A549 (cell line): Measurements from ENCODE around the gene SAXO1. TPM values are rescaled to one million over a fixed set of nuclear protein-coding genes. Genes with fewer than 3 reads are reported as not detected.

ENCODE experiments used
- ATAC-seq, 2 experiments: fragments of 200-7000 bp in 1 of 2; fragments of >200 bp in 1 of 2; cut with Nextera tagmentation in 1 of 2; cut with Tn5 transposase in 1 of 2; 3 replicates each; pipeline versions ENCODE4 v1.8.0 to v1.9.1; 2018 to 2020; ENCODE audit warnings: mild to moderate bottlenecking in 1 of 2, moderate library complexity in 1 of 2
- CTCF ChIA-PET: fragments of 300-600 bp; sonication (Branson Sonifier 250); formaldehyde crosslinking; extraction: SDS; loops from one replicate; lab custom pipeline; 2021; ENCODE audit warnings: antibody characterized with exemption, inconsistent platforms; lab: Yijun Ruan, JAX
- POLR2A ChIA-PET: fragments of 350-600 bp; formaldehyde crosslinking; extraction: SDS; loops from one replicate; lab custom pipeline; 2021; ENCODE audit warnings: antibody characterized with exemption, inconsistent platforms; lab: Yijun Ruan, JAX
- DNase-seq, 2 experiments: peaks; one replicate each; pipeline versions ENCODE4 v3.0.0 to v3.0.0-alpha.2; 2011 to 2016; ENCODE audit warnings: low read depth in 1 of 2, low spot score in 1 of 2
- FAIRE-seq: peaks from 2 replicates; lab custom pipeline; 2011; peaks lifted over from hg19 to GRCh38; lab: Jason Lieb, UNC
- H3K27ac ChIP-seq, 2 experiments: fragments of >200 bp; sonication (Bioruptor Twin); formaldehyde crosslinking; 3 replicates each; pipeline ENCODE4 v1.5.1; 2016 to 2017
- H3K4me1 ChIP-seq: fragments of >200 bp; sonication (Bioruptor Twin); formaldehyde crosslinking; 3 replicates; pipeline ENCODE4 v1.6.1; 2016
- H3K4me2 ChIP-seq: fragments of >200 bp; sonication (Bioruptor Twin); formaldehyde crosslinking; 3 replicates; pipeline ENCODE4 v1.6.1; 2016
- H3K4me3 ChIP-seq: fragments of >200 bp; sonication (Bioruptor Twin); formaldehyde crosslinking; 3 replicates; pipeline ENCODE4 v1.5.1; 2016
- H3K9me3 ChIP-seq: fragments of >200 bp; sonication (Bioruptor Twin); formaldehyde crosslinking; 3 replicates; pipeline ENCODE4 v1.6.1; 2016
- ATOH8 ChIP-seq: fragments of 250-450 bp; sonication (Bioruptor Pico); IDR thresholded peaks from 2 replicates; pipeline ENCODE4 v1.5.0; 2020; ENCODE audit warnings: low read depth, mild to moderate bottlenecking, moderate library complexity
- BHLHE40 ChIP-seq: IDR thresholded peaks from 2 replicates; pipeline ENCODE4 v1.6.1; 2012; ENCODE audit warnings: low read depth, low read length, inconsistent platforms
- CBX2 ChIP-seq: fragments of 200-600 bp; sonication (generic); IDR thresholded peaks from 2 replicates; pipeline ENCODE4 v1.6.1; 2016; ENCODE audit warnings: low read depth, mild to moderate bottlenecking, borderline replicate concordance
- CHD4 ChIP-seq: fragments of 200-600 bp; sonication (generic); IDR thresholded peaks from 2 replicates; pipeline ENCODE4 v1.6.1; 2016; ENCODE audit warnings: antibody characterized with exemption, mild to moderate bottlenecking, borderline replicate concordance
- CTCF ChIP-seq: fragments of >200 bp; sonication (Bioruptor Twin); formaldehyde crosslinking; IDR thresholded peaks from 3 replicates; pipeline ENCODE4 v1.5.1; 2016
- ESRRA ChIP-seq: fragments of 150-350 bp; IDR thresholded peaks from 2 replicates; pipeline ENCODE4 v1.6.1; 2014; ENCODE audit warnings: mild to moderate bottlenecking, low read length, borderline replicate concordance
- HDAC2 ChIP-seq: fragments of 200-600 bp; sonication (generic); IDR thresholded peaks from 2 replicates; pipeline ENCODE4 v1.6.1; 2016
- HES2 ChIP-seq: fragments of >200 bp; sonication (Bioruptor Twin); formaldehyde crosslinking; IDR thresholded peaks from 2 replicates; pipeline ENCODE4 v1.6.1; 2016
- HEYL ChIP-seq: fragments of 250-450 bp; sonication (Bioruptor Pico); IDR thresholded peaks from 2 replicates; pipeline ENCODE4 v1.8.0; 2021; ENCODE audit warnings: mild to moderate bottlenecking, moderate library complexity
- HOXB5 ChIP-seq: fragments of 250-450 bp; sonication (Bioruptor Pico); IDR thresholded peaks from 2 replicates; pipeline ENCODE4 v1.5.0; 2020; ENCODE audit warnings: mild to moderate bottlenecking, moderate library complexity
- KDM1A ChIP-seq: fragments of 200-600 bp; sonication (generic); IDR thresholded peaks from 2 replicates; pipeline ENCODE4 v1.6.1; 2016; ENCODE audit warnings: low read depth, mild to moderate bottlenecking
- MAFK ChIP-seq: fragments of 450-650 bp; IDR thresholded peaks from 2 replicates; pipeline ENCODE4 v1.6.1; 2014; ENCODE audit not compliant: partially characterized antibody
- MAX ChIP-seq: IDR thresholded peaks from 2 replicates; pipeline ENCODE4 v1.6.1; 2012
- NFE2L2 ChIP-seq: fragments of 150-350 bp; conservative IDR thresholded peaks from 2 replicates; pipeline ENCODE4 v1.6.1; 2014; ENCODE audit warnings: low read length
- PHF8 ChIP-seq: fragments of 200-600 bp; sonication (generic); IDR thresholded peaks from 2 replicates; pipeline ENCODE4 v1.6.1; 2016; ENCODE audit warnings: low read depth, mild to moderate bottlenecking, antibody characterized with exemption, moderate library complexity, borderline replicate concordance
- POLR2AphosphoS2 ChIP-seq: conservative IDR thresholded peaks from 2 replicates; pipeline ENCODE4 v1.6.1; 2012; ENCODE audit warnings: low read length, improper control_type of control experiment, inconsistent platforms
- RAD21 ChIP-seq, 2 experiments: fragments of >200 bp in 1 of 2; sonication (Bioruptor Twin) in 1 of 2; formaldehyde crosslinking in 1 of 2; IDR thresholded peaks in 1 of 2; conservative IDR thresholded peaks in 1 of 2; 2 replicates in 1 of 2; 3 replicates in 1 of 2; pipeline ENCODE4 v1.6.1; 2012 to 2018; ENCODE audit warnings: inconsistent platforms in 1 of 2
- RCOR1 ChIP-seq: fragments of 150-350 bp; IDR thresholded peaks from 2 replicates; pipeline ENCODE4 v1.6.1; 2014; ENCODE audit warnings: antibody characterized with exemption, low read length, low read depth
- RFX5 ChIP-seq: fragments of 450-650 bp; IDR thresholded peaks from 2 replicates; pipeline ENCODE4 v1.7.1; 2014; ENCODE audit warnings: antibody characterized with exemption, mild to moderate bottlenecking, moderate library complexity
- RNF2 ChIP-seq: fragments of 200-600 bp; sonication (generic); IDR thresholded peaks from 2 replicates; pipeline ENCODE4 v1.6.1; 2016; ENCODE audit warnings: low read depth, mild to moderate bottlenecking, antibody characterized with exemption, moderate library complexity, borderline replicate concordance
- USF2 ChIP-seq: fragments of 450-650 bp; IDR thresholded peaks from 2 replicates; pipeline ENCODE4 v1.6.1; 2014; ENCODE audit warnings: antibody characterized with exemption
- ZNF302 ChIP-seq: fragments of 250-450 bp; sonication (Bioruptor Pico); IDR thresholded peaks from 2 replicates; pipeline ENCODE4 v1.9.0; 2021; ENCODE audit warnings: inconsistent platforms, mild to moderate bottlenecking, moderate library complexity
- ZSCAN20 ChIP-seq: fragments of 250-450 bp; sonication (Bioruptor Pico); IDR thresholded peaks from 2 replicates; pipeline ENCODE4 v1.8.0; 2022; ENCODE audit warnings: mild to moderate bottlenecking, moderate library complexity
- WGBS: methylation state at CpG from one replicate; pipeline ENCODE4 v1.1.6; 2017; ENCODE audit errors: missing lambda C conversion rate; 5-methylcytosine and 5-hydroxymethylcytosine counted together
- polyA plus RNA-seq, 4 experiments: library from polyadenylated mRNA; depleted of rRNA in 3 of 4; stranded (reverse); fragments of >200 nt; fragmentation: RNase III in 1 of 4; extraction: RNeasy Plus Mini Kit Qiagen cat#74134 plus additional on column Dnase treatment in 1 of 4; gene quantifications; 2 replicates in 3 of 4; 3 replicates in 1 of 4; pipeline ENCODE4 v1.2.3, GENCODE V29; 2011 to 2017
- TF ChIP-seq, protein P1 (sequence below): fragments of 150-350 bp; IDR thresholded peaks from 2 replicates; pipeline ENCODE4 v1.6.1; 2014; ENCODE audit warnings: low read depth, mild to moderate bottlenecking, low read length
- TF ChIP-seq, protein P2 (sequence below): fragments of >200 bp; sonication (Bioruptor Twin); formaldehyde crosslinking; IDR thresholded peaks from 3 replicates; pipeline ENCODE4 v1.6.1; 2016
- TF ChIP-seq, protein P3 (sequence below): IDR thresholded peaks from 2 replicates; pipeline ENCODE4 v1.6.1; 2012; ENCODE audit warnings: low read depth, borderline replicate concordance

The SAXO1 gene
- polyA plus RNA-seq, 2 of the 4 experiments (the other 2 are of a cell fraction): not detected

DNA sequence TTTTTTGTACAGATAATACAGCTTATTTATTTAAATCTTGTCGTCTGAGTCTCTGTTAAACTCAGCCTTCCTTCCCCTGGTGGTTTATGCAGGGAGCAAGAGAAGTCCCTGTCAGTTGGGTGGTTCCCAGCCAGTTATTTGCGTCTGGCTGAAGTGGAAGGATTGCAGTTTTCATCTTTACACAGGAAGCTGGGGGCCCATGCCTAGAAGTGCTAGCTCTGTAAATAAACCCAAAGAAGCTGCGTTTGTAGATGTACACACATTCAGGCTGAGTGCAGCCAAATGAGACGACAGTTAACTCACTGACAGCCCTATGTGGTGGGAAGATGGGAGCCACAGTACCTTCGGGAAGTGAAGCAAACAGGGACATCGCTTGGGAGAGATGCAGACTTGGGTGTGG, 122.1 kb downstream of the SAXO1 start:
- POLR2A ChIA-PET: no interaction called here
- Histone ChIP-seq H3K27ac (no peak overlapping the region), H3K4me2 (no peak overlapping the region), H3K9me3 (no peaks in the 10 kb centered on the region), H3K4me3 (no peak overlapping the region), H3K4me1 (no peaks in the 10 kb centered on the region)
- ATAC-seq: no peak
- CTCF ChIA-PET: interaction anchor here (0.5 to 1.0 kb wide), 2 partner anchors 43 to 47 kb away, joined by 3 to 4 read pairs; no protein-coding TSS in a partner anchor
- no peak for DNase-seq
- 27% methylated on average over 6 of the region's 6 CpGs for WGBS
- FAIRE-seq: no peak
- no peak for TF ChIP-seq KDM1A
- TF ChIP-seq BHLHE40: no peak
- no peak for TF ChIP-seq MAFK
- TF ChIP-seq POLR2AphosphoS2: no peak
- TF ChIP-seq HEYL: no peak
- TF ChIP-seq HOXB5 (CRISPR knock-in tag): no peak
- no peak for TF ChIP-seq RFX5
- no peak for TF ChIP-seq MAX
- no peak for TF ChIP-seq PHF8
- TF ChIP-seq RCOR1: no peak
- no peak for TF ChIP-seq RNF2
- no peak for TF ChIP-seq CBX2
- TF ChIP-seq, protein P1, sequence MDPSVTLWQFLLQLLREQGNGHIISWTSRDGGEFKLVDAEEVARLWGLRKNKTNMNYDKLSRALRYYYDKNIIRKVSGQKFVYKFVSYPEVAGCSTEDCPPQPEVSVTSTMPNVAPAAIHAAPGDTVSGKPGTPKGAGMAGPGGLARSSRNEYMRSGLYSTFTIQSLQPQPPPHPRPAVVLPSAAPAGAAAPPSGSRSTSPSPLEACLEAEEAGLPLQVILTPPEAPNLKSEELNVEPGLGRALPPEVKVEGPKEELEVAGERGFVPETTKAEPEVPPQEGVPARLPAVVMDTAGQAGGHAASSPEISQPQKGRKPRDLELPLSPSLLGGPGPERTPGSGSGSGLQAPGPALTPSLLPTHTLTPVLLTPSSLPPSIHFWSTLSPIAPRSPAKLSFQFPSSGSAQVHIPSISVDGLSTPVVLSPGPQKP: no peak
- no peak for TF ChIP-seq RAD21 (conservative IDR thresholded peaks at IDR 0.05 in 1 of 2, IDR thresholded peaks at IDR 0.05 in 1 of 2)
- TF ChIP-seq ZSCAN20 (CRISPR knock-in tag): no peak
- no peak for TF ChIP-seq HDAC2
- TF ChIP-seq HES2: no peak
- TF ChIP-seq USF2: no peak

GRCh38 chr9:18910435-18910834, 122.6 kb downstream of the SAXO1 start:
- no peak for ATAC-seq
- Histone ChIP-seq H3K27ac (no peak overlapping the region), H3K4me1 (no peaks in the 10 kb centered on the region), H3K4me2 (no peak overlapping the region), H3K9me3 (no peaks in the 10 kb centered on the region), H3K4me3 (no peak overlapping the region)
- no peak for DNase-seq
- FAIRE-seq: no peak
- POLR2A ChIA-PET: no interaction called here
- 6% methylated on average over 2 of the region's 2 CpGs for WGBS
- CTCF ChIA-PET: interaction anchor here (1.0 kb wide), 1 partner anchor 47 kb away, joined by 3 read pairs; no protein-coding TSS in a partner anchor
- no peak for TF ChIP-seq CTCF
- no peak for TF ChIP-seq NFE2L2
- TF ChIP-seq MAFK: no peak
- no peak for TF ChIP-seq ZNF302 (CRISPR knock-in tag)
- TF ChIP-seq ESRRA: no peak
- no peak for TF ChIP-seq ATOH8 (CRISPR knock-in tag)
- TF ChIP-seq, protein P2, sequence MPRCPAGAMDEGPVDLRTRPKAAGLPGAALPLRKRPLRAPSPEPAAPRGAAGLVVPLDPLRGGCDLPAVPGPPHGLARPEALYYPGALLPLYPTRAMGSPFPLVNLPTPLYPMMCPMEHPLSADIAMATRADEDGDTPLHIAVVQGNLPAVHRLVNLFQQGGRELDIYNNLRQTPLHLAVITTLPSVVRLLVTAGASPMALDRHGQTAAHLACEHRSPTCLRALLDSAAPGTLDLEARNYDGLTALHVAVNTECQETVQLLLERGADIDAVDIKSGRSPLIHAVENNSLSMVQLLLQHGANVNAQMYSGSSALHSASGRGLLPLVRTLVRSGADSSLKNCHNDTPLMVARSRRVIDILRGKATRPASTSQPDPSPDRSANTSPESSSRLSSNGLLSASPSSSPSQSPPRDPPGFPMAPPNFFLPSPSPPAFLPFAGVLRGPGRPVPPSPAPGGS: no peak
- no peak for TF ChIP-seq RCOR1
- TF ChIP-seq, protein P3, sequence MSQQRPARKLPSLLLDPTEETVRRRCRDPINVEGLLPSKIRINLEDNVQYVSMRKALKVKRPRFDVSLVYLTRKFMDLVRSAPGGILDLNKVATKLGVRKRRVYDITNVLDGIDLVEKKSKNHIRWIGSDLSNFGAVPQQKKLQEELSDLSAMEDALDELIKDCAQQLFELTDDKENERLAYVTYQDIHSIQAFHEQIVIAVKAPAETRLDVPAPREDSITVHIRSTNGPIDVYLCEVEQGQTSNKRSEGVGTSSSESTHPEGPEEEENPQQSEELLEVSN: no peak
- TF ChIP-seq CHD4: no peak
- TF ChIP-seq, all 56 proteins: peak for 0
